Loucy (cell line): ENCODE measurements around the gene TNFRSF14.

Experiments used
- H2AFZ ChIP-seq: fragments of 200-600 bp; sonication (generic); 2 replicates; pipeline ENCODE4 v1.6.0; 2016; ENCODE audit warnings: antibody characterized with exemption, mild to moderate bottlenecking, low read length, moderate library complexity
- H3F3A ChIP-seq: fragments of 200-600 bp; 2 replicates; pipeline ENCODE4 v1.6.0; 2016; ENCODE audit warnings: antibody characterized with exemption, low read depth, mild to moderate bottlenecking
- H3K27me3 ChIP-seq: fragments of 200-600 bp; sonication (generic); 2 replicates; pipeline ENCODE4 v1.6.1; 2014; ENCODE audit warnings: low read length, mild to moderate bottlenecking; ENCODE audit not compliant: insufficient read depth, poor library complexity, severe bottlenecking
- H3K36me3 ChIP-seq: fragments of 200-600 bp; sonication (generic); 2 replicates; pipeline ENCODE4 v1.6.1; 2016; ENCODE audit warnings: low read length; ENCODE audit not compliant: insufficient read depth
- H3K4me1 ChIP-seq: fragments of 200-600 bp; sonication (generic); 2 replicates; pipeline ENCODE4 v1.5.1; 2014; ENCODE audit warnings: low read length, mild to moderate bottlenecking; ENCODE audit not compliant: insufficient read depth, poor library complexity, severe bottlenecking
- H3K4me2 ChIP-seq: fragments of 200-600 bp; sonication (generic); 2 replicates; pipeline ENCODE4 v1.6.0; 2014; ENCODE audit warnings: antibody characterized with exemption, low read length, low read depth, mild to moderate bottlenecking; ENCODE audit not compliant: poor library complexity, severe bottlenecking
- H3K4me3 ChIP-seq: fragments of 200-600 bp; sonication (generic); 2 replicates; pipeline ENCODE4 v1.5.1; 2014; ENCODE audit warnings: low read length, mild to moderate bottlenecking, mixed read lengths; ENCODE audit not compliant: poor library complexity, severe bottlenecking
- H3K79me2 ChIP-seq: fragments of 200-600 bp; sonication (generic); 2 replicates; pipeline ENCODE4 v1.6.1; 2014; ENCODE audit warnings: low read length; ENCODE audit not compliant: insufficient read depth
- H3K9ac ChIP-seq: fragments of 200-600 bp; sonication (generic); 2 replicates; pipeline ENCODE4 v1.6.0; 2014; ENCODE audit warnings: mild to moderate bottlenecking, low read depth, low read length, moderate library complexity; ENCODE audit not compliant: poor library complexity, severe bottlenecking
- H3K9me2 ChIP-seq: fragments of 200-600 bp; sonication (generic); replicated peaks from 2 replicates; pipeline ENCODE4 v1.6.1; 2016; ENCODE audit warnings: low read depth, low read length, mixed read lengths
- H3K9me3 ChIP-seq: fragments of 200-600 bp; sonication (generic); 2 replicates; pipeline ENCODE4 v1.6.1; 2014; ENCODE audit warnings: mild to moderate bottlenecking, antibody characterized with exemption, low read length, low read depth; ENCODE audit not compliant: insufficient read depth
- H4K20me1 ChIP-seq: fragments of 200-600 bp; sonication (generic); 2 replicates; pipeline ENCODE4 v1.6.0; 2014; ENCODE audit warnings: antibody characterized with exemption, low read length, mild to moderate bottlenecking; ENCODE audit not compliant: insufficient read depth, poor library complexity, severe bottlenecking
- CTCF ChIP-seq: fragments of 200-600 bp; sonication (generic); conservative IDR thresholded peaks from 2 replicates; pipeline ENCODE4 v1.5.1; 2014; ENCODE audit warnings: mild to moderate bottlenecking, antibody characterized with exemption, low read length
- EZH2phosphoT487 ChIP-seq: fragments of 200-600 bp; IDR thresholded peaks from 2 replicates; pipeline ENCODE4 v1.6.1; 2018; ENCODE audit warnings: antibody characterized with exemption, mild to moderate bottlenecking, moderate library complexity, borderline replicate concordance

TNFRSF14 gene

GRCh38 chr1:2522230-2522629 is 33.9 kb upstream of the TNFRSF14 start:
- Histone ChIP-seq H2AFZ (no peak overlapping the region), H3K27me3 (no peaks in the 10 kb centered on the region), H3K9ac (no peak overlapping the region), H3K79me2 (peaks cover 46% of the 10 kb centered on the region), H3K9me3 (no peaks in the 10 kb centered on the region), H4K20me1 (peaks cover 37% of the 10 kb centered on the region), H3F3A (no peaks in the 10 kb centered on the region), H3K9me2 (no peaks in the 10 kb centered on the region), H3K36me3 (peaks cover 39% of the 10 kb centered on the region; the same call in 1 of the 2 replicates), H3K4me2 (no peak overlapping the region), H3K4me3 (no peak overlapping the region), H3K4me1 (peaks cover 26% of the 10 kb centered on the region)
- TF ChIP-seq EZH2phosphoT487 = no peak
- TF ChIP-seq CTCF = no peak

DNA sequence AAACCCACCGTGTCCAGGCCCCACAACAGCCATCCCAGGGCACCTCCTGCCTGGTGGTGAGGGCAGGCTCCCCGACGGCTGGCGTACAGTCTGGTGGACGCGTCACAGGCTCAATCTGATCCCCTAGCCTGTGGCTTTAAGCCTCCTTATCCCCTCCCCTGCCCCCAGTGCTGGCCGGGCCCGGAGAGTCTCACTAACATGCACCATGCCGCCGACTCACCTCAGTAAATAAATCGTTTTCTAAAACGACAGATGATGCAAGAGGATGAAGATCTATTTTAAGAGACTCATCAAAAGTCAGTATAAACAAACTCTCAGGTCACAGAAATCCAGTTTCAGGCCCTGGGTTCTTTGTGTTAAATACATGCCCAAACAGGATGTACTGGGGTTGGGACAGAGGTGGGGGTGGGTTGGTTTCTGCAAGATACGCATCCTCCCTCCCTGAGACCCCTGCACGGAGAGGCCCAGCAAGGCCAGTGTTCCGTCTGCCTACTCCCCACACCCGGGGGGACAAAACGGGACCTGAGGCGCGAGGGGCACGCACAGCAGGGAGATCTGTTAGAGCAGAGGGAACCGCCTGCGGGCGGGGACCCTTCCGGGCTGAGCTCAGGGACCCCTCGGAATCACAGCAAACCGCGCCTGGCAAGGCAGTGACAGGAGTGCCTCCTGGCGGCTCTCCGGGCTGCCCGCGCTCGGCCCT is 32.8 kb upstream of the TNFRSF14 start:
- Histone ChIP-seq H3F3A (no peaks in the 10 kb centered on the region), H3K36me3 (peaks cover 28% of the 10 kb centered on the region; the same call in 1 of the 2 replicates), H2AFZ (no peak overlapping the region), H4K20me1 (peaks cover 37% of the 10 kb centered on the region), H3K4me2 (peak overlapping the region; percentile 99), H3K79me2 (peaks cover 46% of the 10 kb centered on the region), H3K9me3 (no peaks in the 10 kb centered on the region), H3K4me3 (peak overlapping the region; percentile 96), H3K9me2 (no peaks in the 10 kb centered on the region), H3K27me3 (no peaks in the 10 kb centered on the region), H3K4me1 (peaks cover 27% of the 10 kb centered on the region), H3K9ac (peak overlapping the region; percentile 89)
- no peak for TF ChIP-seq EZH2phosphoT487
- no peak for TF ChIP-seq CTCF

GRCh38 chr1:2523891-2524609 is 32.1 kb upstream of the TNFRSF14 start:
- TF ChIP-seq EZH2phosphoT487 = no peak
- TF ChIP-seq CTCF = no peak
- Histone ChIP-seq H3K9me2 (no peaks in the 10 kb centered on the region), H3K4me1 (peaks cover 27% of the 10 kb centered on the region), H4K20me1 (peaks cover 37% of the 10 kb centered on the region), H3K4me3 (peak overlapping the region; percentile 96), H3K79me2 (peaks cover 46% of the 10 kb centered on the region), H3K27me3 (no peaks in the 10 kb centered on the region), H3K4me2 (peak overlapping the region; percentile 99), H3F3A (no peaks in the 10 kb centered on the region), H3K9me3 (no peaks in the 10 kb centered on the region), H2AFZ (no peak overlapping the region), H3K9ac (peak overlapping the region; percentile 89), H3K36me3 (peaks cover 20% of the 10 kb centered on the region; the same call in 1 of the 2 replicates)
